WTC11 (cell line): ENCODE data around the gene KIF3C.

Source experiments
- CTCF ChIP-seq: fragments of 200-600 bp; IDR thresholded peaks from 2 replicates; pipeline ENCODE4 v1.8.0; 2022; ENCODE audit warnings: antibody characterized with exemption
- MAX ChIP-seq: sonication (generic); formaldehyde crosslinking; IDR thresholded peaks from 2 replicates; pipeline ENCODE4 v1.8.0; 2022; ENCODE audit warnings: mild to moderate bottlenecking, missing genetic modification reagents
- NFATC4 ChIP-seq: fragments of 250-450 bp; sonication (Bioruptor Pico); IDR thresholded peaks from 2 replicates; pipeline ENCODE4 v1.9.0; 2021; ENCODE audit warnings: mild to moderate bottlenecking
- NFYB ChIP-seq: sonication (generic); formaldehyde crosslinking; conservative IDR thresholded peaks from 2 replicates; pipeline ENCODE4 v1.8.0; 2022; ENCODE audit warnings: low read depth, missing genetic modification reagents
- NR3C1 ChIP-seq: sonication (generic); formaldehyde crosslinking; conservative IDR thresholded peaks from 2 replicates; pipeline ENCODE4 v1.8.1; 2023; ENCODE audit warnings: low read depth, mild to moderate bottlenecking, missing genetic modification reagents
- SP1 ChIP-seq: sonication (generic); formaldehyde crosslinking; conservative IDR thresholded peaks from 2 replicates; pipeline ENCODE4 v1.8.1; 2022; ENCODE audit warnings: missing genetic modification reagents
- TEAD1 ChIP-seq: sonication (generic); formaldehyde crosslinking; IDR thresholded peaks from 2 replicates; pipeline ENCODE4 v1.8.0; 2022; ENCODE audit warnings: mild to moderate bottlenecking, missing genetic modification reagents
- ZNF121 ChIP-seq: sonication (generic); formaldehyde crosslinking; IDR thresholded peaks from 2 replicates; pipeline ENCODE4 v1.8.0; 2023; ENCODE audit warnings: missing genetic modification reagents
- ZNF138 ChIP-seq: sonication (generic); formaldehyde crosslinking; conservative IDR thresholded peaks from 2 replicates; pipeline ENCODE4 v1.8.1; 2022; ENCODE audit warnings: mild to moderate bottlenecking, moderate library complexity, missing genetic modification reagents
- ZNF671 ChIP-seq: fragments of 250-450 bp; sonication (Bioruptor Pico); IDR thresholded peaks from 2 replicates; pipeline ENCODE4 v1.8.0; 2021; ENCODE audit warnings: mild to moderate bottlenecking
- TF ChIP-seq, protein P1 (sequence below): sonication (generic); formaldehyde crosslinking; IDR thresholded peaks from 2 replicates; pipeline ENCODE4 v1.8.1; 2022; ENCODE audit warnings: low read depth, missing genetic modification reagents, borderline replicate concordance
- TF ChIP-seq, protein P2 (sequence below): sonication (generic); formaldehyde crosslinking; IDR thresholded peaks from 2 replicates; pipeline ENCODE4 v1.8.1; 2022; ENCODE audit warnings: missing genetic modification reagents, borderline replicate concordance

GRCh38 chr2:25981596-25982272 lies 563 bp downstream of the KIF3C start:
- TF ChIP-seq NR3C1 (CRISPR knock-in tag) = no peak
- TF ChIP-seq CTCF = no peak
- no peak for TF ChIP-seq ZNF671 (CRISPR knock-in tag)
- TF ChIP-seq ZNF121 (CRISPR knock-in tag) = no peak
- no peak for TF ChIP-seq TEAD1 (CRISPR knock-in tag)
- no peak for TF ChIP-seq SP1 (CRISPR knock-in tag)
- no peak for TF ChIP-seq NFATC4
- 0 out of 2 replicates have a peak, but pooled peaks have one; percentile 30 for TF ChIP-seq MAX (CRISPR knock-in tag)
- TF ChIP-seq NFYB (CRISPR knock-in tag) = no peak
- TF ChIP-seq ZNF138 (CRISPR knock-in tag) = no peak
- TF ChIP-seq, protein P1, sequence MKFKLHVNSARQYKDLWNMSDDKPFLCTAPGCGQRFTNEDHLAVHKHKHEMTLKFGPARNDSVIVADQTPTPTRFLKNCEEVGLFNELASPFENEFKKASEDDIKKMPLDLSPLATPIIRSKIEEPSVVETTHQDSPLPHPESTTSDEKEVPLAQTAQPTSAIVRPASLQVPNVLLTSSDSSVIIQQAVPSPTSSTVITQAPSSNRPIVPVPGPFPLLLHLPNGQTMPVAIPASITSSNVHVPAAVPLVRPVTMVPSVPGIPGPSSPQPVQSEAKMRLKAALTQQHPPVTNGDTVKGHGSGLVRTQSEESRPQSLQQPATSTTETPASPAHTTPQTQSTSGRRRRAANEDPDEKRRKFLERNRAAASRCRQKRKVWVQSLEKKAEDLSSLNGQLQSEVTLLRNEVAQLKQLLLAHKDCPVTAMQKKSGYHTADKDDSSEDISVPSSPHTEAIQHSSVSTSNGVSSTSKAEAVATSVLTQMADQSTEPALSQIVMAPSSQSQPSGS (CRISPR knock-in tag) = no peak
- TF ChIP-seq, protein P2, sequence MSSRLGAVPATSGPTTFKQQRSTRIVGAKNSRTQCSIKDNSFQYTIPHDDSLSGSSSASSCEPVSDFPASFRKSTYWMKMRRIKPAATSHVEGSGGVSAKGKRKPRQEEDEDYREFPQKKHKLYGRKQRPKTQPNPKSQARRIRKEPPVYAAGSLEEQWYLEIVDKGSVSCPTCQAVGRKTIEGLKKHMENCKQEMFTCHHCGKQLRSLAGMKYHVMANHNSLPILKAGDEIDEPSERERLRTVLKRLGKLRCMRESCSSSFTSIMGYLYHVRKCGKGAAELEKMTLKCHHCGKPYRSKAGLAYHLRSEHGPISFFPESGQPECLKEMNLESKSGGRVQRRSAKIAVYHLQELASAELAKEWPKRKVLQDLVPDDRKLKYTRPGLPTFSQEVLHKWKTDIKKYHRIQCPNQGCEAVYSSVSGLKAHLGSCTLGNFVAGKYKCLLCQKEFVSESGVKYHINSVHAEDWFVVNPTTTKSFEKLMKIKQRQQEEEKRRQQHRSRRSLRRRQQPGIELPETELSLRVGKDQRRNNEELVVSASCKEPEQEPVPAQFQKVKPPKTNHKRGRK (CRISPR knock-in tag) = no peak
